HG03139 (cell line): ENCODE measurements around the gene PIAS1.
"Not testable (repeated sequence)": the region's sequence is repeated elsewhere in the genome, so short reads cannot be mapped to it uniquely, and the experiment has no call there.

Source experiments
- ATAC-seq: cut with Tn5 transposase; IDR thresholded peaks from one replicate; pipeline ENCODE4 v1.9.1; 2021; ENCODE audit not compliant: unreplicated experiment

Gene PIAS1

GRCh38 chr15:68201153-68201878 is 147.2 kb downstream of the PIAS1 start:
- no peak for ATAC-seq

DNA sequence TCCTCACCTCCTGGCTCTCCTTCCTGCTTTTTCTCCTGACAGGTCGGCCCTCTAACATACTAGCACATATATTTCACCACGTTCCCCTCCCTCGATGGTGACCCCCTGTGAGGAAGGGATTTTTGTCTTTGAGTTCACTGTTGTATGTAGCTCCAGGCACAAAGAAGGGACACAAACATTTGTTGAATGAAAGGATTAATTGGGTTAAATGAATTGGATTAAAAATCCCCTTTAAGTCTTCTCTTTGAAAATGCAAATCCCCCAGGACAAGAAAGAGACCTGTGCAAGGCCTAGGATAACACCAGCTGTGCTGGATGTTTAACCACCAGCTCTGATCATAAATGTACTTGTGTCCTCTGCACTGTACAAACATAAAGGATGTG is 147.8 kb downstream of the PIAS1 start:
- no peak for ATAC-seq

DNA sequence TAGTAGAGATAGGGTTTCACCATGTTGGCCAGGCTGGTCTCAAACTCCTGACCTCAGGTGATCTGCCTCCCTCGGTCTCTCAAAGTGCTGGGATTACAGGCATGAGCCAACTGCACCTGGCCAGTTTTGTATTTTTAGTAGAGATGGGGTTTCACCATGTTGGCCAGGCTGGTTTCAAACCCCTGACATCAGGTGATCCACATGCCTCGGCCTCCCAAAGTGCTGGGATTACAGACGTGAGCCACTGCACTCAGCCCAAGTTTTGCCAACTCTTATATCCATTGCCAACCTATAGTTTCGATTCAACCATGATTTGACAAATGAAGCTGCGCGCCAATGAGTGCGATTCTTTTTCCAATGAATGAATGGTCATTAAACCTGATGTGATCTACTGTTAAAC is 148.9 kb downstream of the PIAS1 start:
- not testable (repeated sequence) for ATAC-seq

DNA sequence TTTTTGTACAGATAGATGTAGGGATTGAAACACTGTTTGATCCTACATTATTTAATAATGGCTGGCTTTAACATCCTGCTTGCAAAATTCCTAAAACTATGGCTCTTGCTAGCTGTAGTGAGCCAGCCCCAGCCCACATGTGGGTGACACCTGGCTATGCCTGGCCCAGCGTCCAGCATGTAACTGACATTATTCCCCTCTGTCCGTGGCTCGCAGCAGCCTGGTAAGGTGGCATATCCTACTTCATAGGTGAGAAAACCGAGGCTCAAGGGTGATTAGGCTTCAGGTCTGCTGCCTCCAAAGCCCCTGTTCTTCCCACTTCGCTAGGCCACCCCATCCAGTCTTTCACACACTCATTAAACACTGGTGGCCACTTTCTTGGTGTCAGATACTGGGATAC is 149.4 kb downstream of the PIAS1 start:
- no peak for ATAC-seq

DNA sequence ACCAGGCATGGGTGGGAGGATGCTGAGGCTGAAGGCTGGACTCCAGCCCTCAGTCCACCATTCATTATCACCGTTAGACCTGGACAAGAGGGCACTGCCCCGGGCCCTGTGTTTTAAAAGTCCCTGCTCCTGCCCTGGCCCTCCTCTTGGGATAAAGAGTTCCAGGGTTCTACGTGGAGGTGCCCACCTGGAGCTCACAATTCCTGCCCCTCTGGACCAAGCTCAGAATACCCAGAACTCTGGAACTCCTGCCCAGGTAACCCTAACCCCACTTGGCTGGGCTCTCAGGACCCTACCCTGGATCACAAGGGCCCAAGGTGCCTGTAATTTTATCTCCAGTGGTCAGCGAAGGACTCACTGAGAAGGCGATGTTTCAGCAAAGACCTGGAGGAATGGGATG is 149.8 kb downstream of the PIAS1 start:
- no peak for ATAC-seq

- ATAC-seq: no peak
Measured at GRCh38 chr15:68204361-68204760, 150.2 kb downstream of the PIAS1 start.

DNA sequence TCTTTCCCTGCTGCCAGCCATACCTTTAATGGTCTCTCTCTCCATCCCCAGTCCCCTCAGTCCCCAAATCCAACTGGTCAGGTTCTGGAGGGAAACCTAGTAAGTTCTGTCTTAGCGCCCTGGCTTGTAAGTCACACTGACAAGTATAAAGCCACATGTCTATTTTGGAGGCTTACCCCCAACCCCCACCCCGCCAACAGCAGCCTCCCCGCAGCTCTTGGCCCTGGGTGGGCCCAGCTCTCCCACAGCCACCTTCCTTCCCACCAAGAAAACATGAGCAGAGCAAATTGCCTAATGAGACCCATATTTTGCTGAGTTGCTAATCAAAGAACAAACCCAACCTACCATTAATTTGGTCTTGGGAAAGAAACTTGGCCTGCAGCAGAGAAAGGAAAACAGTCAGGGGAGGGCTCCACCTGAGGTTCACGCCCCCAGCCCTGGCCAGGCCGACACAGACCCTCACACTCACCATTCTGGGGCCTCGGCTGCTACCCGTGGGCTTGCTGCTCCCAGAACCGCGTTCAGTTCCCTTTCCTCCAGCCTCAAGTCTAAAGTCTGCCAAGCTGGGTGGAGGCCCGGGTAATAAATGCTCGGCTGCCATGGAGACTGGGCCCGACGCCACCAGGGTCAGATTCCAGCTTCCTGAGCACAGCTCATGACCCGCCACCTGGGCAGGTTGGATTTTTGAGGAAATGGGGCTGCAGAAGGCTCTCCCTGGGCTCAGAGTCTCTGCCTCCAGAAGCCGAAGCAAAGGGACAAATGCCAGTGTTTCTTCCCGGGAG is 150.9 kb downstream of the PIAS1 start, which contains the start of gene CALML4:
TSS of gene CALML4 (minus strand) at position 557 of the 782 bp plus-strand sequence. CDS start at position 472, 85 bp downstream.
- ATAC-seq: no peak

GRCh38 chr15:68205558-68205944 is 151.4 kb downstream of the PIAS1 start:
- no peak for ATAC-seq

GRCh38 chr15:68205954-68206539 is 151.9 kb downstream of the PIAS1 start:
- ATAC-seq: no peak

DNA sequence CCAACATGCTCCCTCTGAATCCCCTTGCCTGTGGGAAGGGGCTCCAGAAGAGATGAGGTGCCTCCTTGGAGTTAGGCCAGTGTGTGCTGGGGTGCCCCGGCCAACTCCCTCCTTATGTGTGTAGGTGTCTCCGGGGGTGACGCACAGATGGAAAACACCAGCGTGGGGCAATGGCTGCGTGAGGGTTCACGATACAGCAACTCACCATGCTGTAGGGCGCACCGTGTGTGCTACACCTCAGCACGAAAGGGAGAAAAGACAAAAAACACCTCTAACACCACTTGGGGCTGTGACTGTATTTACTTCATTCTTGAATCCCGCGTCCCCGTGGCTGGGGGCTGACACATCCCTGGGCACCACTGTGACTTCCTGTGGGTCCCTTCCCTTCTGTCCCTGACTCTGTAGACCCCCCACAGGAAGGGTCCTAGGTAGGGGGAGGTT is 152.6 kb downstream of the PIAS1 start:
- no peak for ATAC-seq

DNA sequence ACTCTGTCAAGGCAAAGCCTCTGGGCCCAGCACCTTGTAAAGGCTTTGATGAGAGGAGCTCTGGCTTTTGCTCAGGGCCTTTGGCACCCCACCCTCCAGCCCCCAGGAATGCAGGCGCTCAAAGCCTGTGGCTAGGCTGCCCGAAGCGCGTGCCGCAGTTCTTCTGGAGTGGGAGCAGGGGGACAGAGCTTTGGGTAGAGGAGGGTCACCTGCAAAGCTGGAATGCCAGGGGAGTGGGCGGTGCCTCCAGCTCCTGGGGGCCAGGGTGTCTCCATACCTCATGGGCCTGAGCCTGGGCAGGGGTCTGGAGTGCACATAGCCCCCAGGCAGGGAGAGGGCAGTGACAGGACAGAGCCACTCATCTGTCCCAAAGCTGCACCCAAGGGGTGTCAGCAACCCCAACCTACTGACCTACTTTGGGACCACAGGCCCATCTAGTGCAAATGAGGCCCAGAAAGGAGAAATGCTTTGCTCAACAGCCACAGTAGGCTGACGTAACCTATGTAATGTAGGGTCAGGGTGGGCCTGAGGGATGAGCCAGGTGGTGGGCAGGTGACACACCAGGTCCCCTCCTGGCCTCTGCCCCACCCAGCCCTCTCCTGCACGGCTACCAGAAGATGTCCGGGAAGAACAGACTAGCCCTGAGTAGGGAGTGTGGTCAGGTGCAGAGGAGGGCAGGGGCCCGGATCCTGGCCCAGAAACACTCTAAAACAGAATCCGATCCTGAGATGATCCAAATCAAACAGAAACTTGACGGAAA is 153.2 kb downstream of the PIAS1 start:
- no peak for ATAC-seq

DNA sequence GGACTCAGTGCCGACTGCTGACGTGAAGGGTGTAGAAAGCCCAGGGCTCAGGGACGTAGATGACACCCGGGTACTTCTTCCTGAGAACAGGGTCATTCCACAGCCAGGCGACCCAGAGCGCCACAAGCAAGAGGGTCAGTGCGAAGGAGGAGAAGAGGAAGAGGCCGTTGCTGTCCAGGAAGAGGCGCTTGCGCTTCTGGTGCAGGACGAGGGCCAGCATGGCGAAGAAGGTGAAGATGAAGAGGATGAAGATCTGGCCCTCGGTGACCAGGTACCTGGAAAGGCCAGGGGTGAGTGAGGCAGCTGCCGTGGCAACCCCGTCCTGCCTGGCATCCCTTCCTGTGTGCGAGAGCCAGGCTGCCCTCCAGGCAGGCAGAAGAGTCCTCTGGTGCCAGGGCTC is 154.0 kb downstream of the PIAS1 start:
- no peak for ATAC-seq

- ATAC-seq: no peak
Measured at GRCh38 chr15:68208636-68209240, 154.6 kb downstream of the PIAS1 start.

- no peak for ATAC-seq
Measured at GRCh38 chr15:68209272-68209671, 155.2 kb downstream of the PIAS1 start.

- peak; percentile 41 for ATAC-seq
Measured at GRCh38 chr15:68209735-68210408, 155.8 kb downstream of the PIAS1 start.

- ATAC-seq: no peak
Measured at GRCh38 chr15:68210409-68210756, 156.3 kb downstream of the PIAS1 start.

DNA sequence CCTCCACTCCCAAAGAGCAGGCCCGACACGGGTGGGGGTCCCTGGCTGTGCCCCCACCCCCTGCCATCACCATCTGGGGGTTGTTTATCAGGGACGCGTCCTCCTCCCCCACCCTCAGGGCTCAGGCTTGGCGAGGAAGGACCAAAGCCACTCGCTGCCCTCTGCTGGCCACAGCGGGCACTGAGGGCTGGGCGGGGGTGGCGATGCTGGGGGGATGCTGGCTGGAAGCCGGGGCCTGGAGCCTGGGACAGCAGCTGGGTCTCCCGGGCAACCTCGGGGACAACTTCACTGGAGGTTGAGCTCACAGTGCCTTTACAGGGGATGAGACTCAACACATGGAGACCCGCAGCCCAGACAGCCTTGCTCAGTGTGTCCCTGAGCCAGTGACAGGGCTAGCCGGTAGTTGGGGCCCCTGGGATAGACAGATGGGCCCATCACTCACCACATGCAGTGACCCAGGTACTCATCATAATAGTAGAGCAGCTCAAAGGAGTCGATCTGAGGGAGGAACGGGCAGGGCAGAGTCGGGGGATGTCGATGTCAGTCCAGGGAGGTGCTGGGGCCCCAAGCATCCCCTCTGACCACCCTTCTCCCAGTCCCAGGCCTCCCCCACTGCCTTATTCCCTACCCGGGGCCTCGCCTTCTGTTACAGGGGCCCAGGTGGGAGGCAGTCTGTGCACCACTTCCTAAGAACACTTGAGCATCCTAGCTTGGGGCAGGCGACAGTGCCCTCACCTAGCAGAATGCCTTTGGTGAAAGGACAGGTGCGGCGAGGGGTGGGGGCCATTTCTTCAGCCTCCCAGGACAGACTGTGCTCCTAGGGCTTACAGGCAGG is 156.9 kb downstream of the PIAS1 start:
- ATAC-seq: no peak

- ATAC-seq: no peak
Measured at GRCh38 chr15:68211656-68212320, 157.7 kb downstream of the PIAS1 start.

- not testable (repeated sequence) for ATAC-seq
Measured at GRCh38 chr15:68213491-68213845, 159.4 kb downstream of the PIAS1 start.
